ENCODE results near the gene OSBPL9.

The OSBPL9 gene

DNA sequence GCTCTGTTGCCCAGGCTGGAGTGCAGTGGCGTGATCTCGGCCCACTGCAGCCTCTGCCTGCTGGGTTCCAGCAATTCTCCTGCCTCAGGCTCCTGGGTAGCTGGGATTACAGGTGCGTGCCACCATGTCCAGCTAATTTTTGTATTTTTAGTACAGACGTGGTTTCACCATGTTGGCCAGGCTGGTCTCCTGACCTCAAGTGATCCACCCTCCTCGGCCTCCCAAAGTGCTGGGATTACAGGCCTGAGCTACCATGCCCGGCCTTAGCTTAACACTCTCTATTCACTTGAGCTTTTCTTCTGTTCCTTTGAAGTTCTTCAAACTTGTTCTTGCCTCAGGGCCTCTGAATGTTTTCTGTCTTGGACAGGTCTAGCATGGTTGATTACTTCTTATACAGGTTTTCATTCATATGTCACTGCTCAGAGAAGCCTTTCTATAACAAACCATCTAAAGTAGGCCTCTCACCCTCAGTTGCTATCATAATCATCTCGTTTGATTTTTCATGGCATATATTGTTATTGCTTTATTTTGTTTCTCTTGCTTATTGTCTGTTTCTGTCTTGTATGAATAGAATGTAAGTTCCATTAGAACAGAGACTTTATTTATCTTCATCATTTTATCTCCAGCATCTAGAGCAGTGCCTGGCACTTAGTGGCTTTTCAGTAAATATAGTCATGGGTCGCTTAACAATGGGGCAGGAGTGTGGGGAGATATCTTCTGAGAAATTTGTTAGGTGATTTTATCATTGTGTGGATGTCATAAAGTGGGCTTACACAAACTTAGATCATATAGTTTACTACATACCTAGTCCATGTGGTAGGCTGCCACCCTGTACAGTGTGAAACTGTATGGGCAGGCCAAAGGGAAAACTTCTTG, 12.1 kb downstream of the OSBPL9 start:
- Histone ChIP-seq H3K27ac (ENCODE audit: poor library complexity, severe bottlenecking) (no peak overlapping the region), H3K36me3 (ENCODE audit: low read depth) (no peaks in the 10 kb centered on the region; the same call in 1 of the 2 replicates), H3K4me3 (ENCODE audit: severe bottlenecking) (no peak overlapping the region), H3K4me1 (ENCODE audit: insufficient read depth, poor library complexity, severe bottlenecking) (peaks cover 5% of the 10 kb centered on the region), H3K9me3 (ENCODE audit: severe bottlenecking) (no peaks in the 10 kb centered on the region), H3K27me3 (ENCODE audit: insufficient read depth, poor library complexity, severe bottlenecking) (no peaks in the 10 kb centered on the region)
- no peak for DNase-seq (ENCODE audit: low spot score)
- TF ChIP-seq, protein P1, sequence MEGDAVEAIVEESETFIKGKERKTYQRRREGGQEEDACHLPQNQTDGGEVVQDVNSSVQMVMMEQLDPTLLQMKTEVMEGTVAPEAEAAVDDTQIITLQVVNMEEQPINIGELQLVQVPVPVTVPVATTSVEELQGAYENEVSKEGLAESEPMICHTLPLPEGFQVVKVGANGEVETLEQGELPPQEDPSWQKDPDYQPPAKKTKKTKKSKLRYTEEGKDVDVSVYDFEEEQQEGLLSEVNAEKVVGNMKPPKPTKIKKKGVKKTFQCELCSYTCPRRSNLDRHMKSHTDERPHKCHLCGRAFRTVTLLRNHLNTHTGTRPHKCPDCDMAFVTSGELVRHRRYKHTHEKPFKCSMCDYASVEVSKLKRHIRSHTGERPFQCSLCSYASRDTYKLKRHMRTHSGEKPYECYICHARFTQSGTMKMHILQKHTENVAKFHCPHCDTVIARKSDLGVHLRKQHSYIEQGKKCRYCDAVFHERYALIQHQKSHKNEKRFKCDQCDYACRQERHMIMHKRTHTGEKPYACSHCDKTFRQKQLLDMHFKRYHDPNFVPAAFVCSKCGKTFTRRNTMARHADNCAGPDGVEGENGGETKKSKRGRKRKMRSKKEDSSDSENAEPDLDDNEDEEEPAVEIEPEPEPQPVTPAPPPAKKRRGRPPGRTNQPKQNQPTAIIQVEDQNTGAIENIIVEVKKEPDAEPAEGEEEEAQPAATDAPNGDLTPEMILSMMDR (IDR thresholded peaks at IDR 0.05; ENCODE audit: poor library complexity, severe bottlenecking): no peak
- ATAC-seq (ENCODE audit: low read depth): no peak

GRCh38 chr1:51629918-51630317, 13.0 kb downstream of the OSBPL9 start:
- H3K36me3 ChIP-seq (ENCODE audit: low read depth): no peaks in the 10 kb centered on the region; the same call in 1 of the 2 replicates
- H3K27me3 ChIP-seq (ENCODE audit: insufficient read depth, poor library complexity, severe bottlenecking): no peaks in the 10 kb centered on the region
- no peak overlapping the region for H3K4me3 ChIP-seq (ENCODE audit: severe bottlenecking)
- TF ChIP-seq, protein P1 (IDR thresholded peaks at IDR 0.05; ENCODE audit: poor library complexity, severe bottlenecking): no peak
- DNase-seq (ENCODE audit: low spot score) (no peak), ATAC-seq (ENCODE audit: low read depth) (no peak)
- no peak overlapping the region for H3K27ac ChIP-seq (ENCODE audit: poor library complexity, severe bottlenecking)
- H3K9me3 ChIP-seq (ENCODE audit: severe bottlenecking): no peaks in the 10 kb centered on the region
- peaks cover 4% of the 10 kb centered on the region for H3K4me1 ChIP-seq (ENCODE audit: insufficient read depth, poor library complexity, severe bottlenecking)

DNA sequence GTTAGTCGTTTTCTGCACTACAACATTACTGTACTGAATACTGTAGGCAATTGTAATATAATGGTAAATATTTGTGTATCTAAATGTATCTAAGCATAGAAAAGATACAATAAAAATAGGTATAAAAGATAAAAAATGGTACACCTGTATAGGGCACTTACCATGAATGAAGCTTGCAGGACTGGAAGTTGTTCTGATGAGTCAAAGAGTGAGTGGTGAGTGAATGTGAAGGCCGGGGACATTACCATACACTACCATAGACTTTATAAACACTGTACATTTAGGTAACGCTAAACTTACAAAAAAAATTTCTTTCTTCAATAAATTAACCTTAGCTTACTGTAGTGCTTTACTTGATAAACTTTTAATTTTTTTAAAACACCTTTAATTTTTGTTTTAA, 13.5 kb downstream of the OSBPL9 start:
- H3K36me3 ChIP-seq (ENCODE audit: low read depth): no peaks in the 10 kb centered on the region; the same call in 1 of the 2 replicates
- H3K27me3 ChIP-seq (ENCODE audit: insufficient read depth, poor library complexity, severe bottlenecking): no peaks in the 10 kb centered on the region
- no peak overlapping the region for H3K4me3 ChIP-seq (ENCODE audit: severe bottlenecking)
- ATAC-seq (ENCODE audit: low read depth) (no peak), DNase-seq (ENCODE audit: low spot score) (no peak)
- H3K4me1 ChIP-seq (ENCODE audit: insufficient read depth, poor library complexity, severe bottlenecking): no peaks in the 10 kb centered on the region
- TF ChIP-seq, protein P1 (IDR thresholded peaks at IDR 0.05; ENCODE audit: poor library complexity, severe bottlenecking): no peak
- H3K27ac ChIP-seq (ENCODE audit: poor library complexity, severe bottlenecking): no peak overlapping the region
- no peaks in the 10 kb centered on the region for H3K9me3 ChIP-seq (ENCODE audit: severe bottlenecking)

- no peak for ATAC-seq (ENCODE audit: low read depth)
- TF ChIP-seq, protein P1 (IDR thresholded peaks at IDR 0.05; ENCODE audit: poor library complexity, severe bottlenecking): no peak
These were observed 14.0 kb downstream of the OSBPL9 start for GRCh38 chr1:51630922-51631321.

GRCh38 chr1:51631747-51632146, 14.9 kb downstream of the OSBPL9 start:
- TF ChIP-seq, protein P1 (IDR thresholded peaks at IDR 0.05; ENCODE audit: poor library complexity, severe bottlenecking): no peak
- Histone ChIP-seq H3K27ac (ENCODE audit: poor library complexity, severe bottlenecking) (no peak overlapping the region), H3K4me3 (ENCODE audit: severe bottlenecking) (no peak overlapping the region), H3K36me3 (ENCODE audit: low read depth) (no peaks in the 10 kb centered on the region; the same call in 1 of the 2 replicates), H3K4me1 (ENCODE audit: insufficient read depth, poor library complexity, severe bottlenecking) (peaks cover 5% of the 10 kb centered on the region), H3K27me3 (ENCODE audit: insufficient read depth, poor library complexity, severe bottlenecking) (no peaks in the 10 kb centered on the region), H3K9me3 (ENCODE audit: severe bottlenecking) (no peaks in the 10 kb centered on the region)
- ATAC-seq (ENCODE audit: low read depth) (no peak), DNase-seq (ENCODE audit: low spot score) (no peak)

More at GRCh38 chr1:51630922-51631321, 14.0 kb downstream of the OSBPL9 start:
- Histone ChIP-seq H3K4me1 (ENCODE audit: insufficient read depth, poor library complexity, severe bottlenecking) (no peaks in the 10 kb centered on the region), H3K36me3 (ENCODE audit: low read depth) (no peaks in the 10 kb centered on the region; the same call in 1 of the 2 replicates), H3K27ac (ENCODE audit: poor library complexity, severe bottlenecking) (no peak overlapping the region), H3K4me3 (ENCODE audit: severe bottlenecking) (no peak overlapping the region), H3K27me3 (ENCODE audit: insufficient read depth, poor library complexity, severe bottlenecking) (no peaks in the 10 kb centered on the region), H3K9me3 (ENCODE audit: severe bottlenecking) (no peaks in the 10 kb centered on the region)
- DNase-seq (ENCODE audit: low spot score): no peak

Data from RWPE2 (cell line).